ENCODE data around the gene GALNT10. TPM values are rescaled to one million over a fixed set of nuclear protein-coding genes. Genes with fewer than 3 reads are reported as not detected.

The GALNT10 gene
- total and polyA plus RNA-seq, 2 of the 4 experiments (the other 2 are of a cell fraction): 46.2 to 67.0 TPM

GRCh38 chr5:154218786-154219185, 28.3 kb downstream of the GALNT10 start:
- ChIA-PET CTCF (no interaction called here), POLR2A (ENCODE audit: unreplicated experiment) (no interaction called here)
- peaks cover 20% of the 10 kb centered on the region for H3K4me1 ChIP-seq (ENCODE audit: control insufficient read depth, insufficient read depth, low read length)
- no peak overlapping the region for H2BK15ac ChIP-seq (ENCODE audit: low read depth, low read length)
- peak overlapping the region; percentile 89; the same call in 1 of the 2 replicates for H2AK5ac ChIP-seq (ENCODE audit: low read depth, low read length)
- no peak overlapping the region for H3K4me2 ChIP-seq (ENCODE audit: low read depth, low read length)
- H3K23ac ChIP-seq (ENCODE audit: low read depth, low read length): no peak overlapping the region
- WGBS, 2 experiments (ENCODE audit: extremely low coverage in 2 of 2, insufficient read length in 1 of 2): 90% methylated on average over 5 of the region's 8 CpGs; no CpG with 5 or more reads in 1 of the 2 experiments
- dilution Hi-C loops (cut with HindIII; ENCODE audit: low sequenced_read_pairs, unreplicated experiment): no loop called here
- peak overlapping the region; percentile 75 for H3K4ac ChIP-seq (ENCODE audit: low read depth, low read length)
- no peak overlapping the region for H3K4me3 ChIP-seq (ENCODE audit: insufficient read depth, low read depth, low read length)
- no peak overlapping the region for H2AFZ ChIP-seq (replicated peaks; ENCODE audit: low read length, poor library complexity)
- H3K14ac ChIP-seq (replicated peaks; ENCODE audit: low read depth, low read length): peak overlapping the region; percentile 42; the same call in 1 of the 2 replicates
- H3K9me3 ChIP-seq (ENCODE audit: control insufficient read depth, insufficient read depth, low read length): no peaks in the 10 kb centered on the region
- no peak overlapping the region for H4K5ac ChIP-seq (ENCODE audit: low read depth, low read length)
- in situ Hi-C loops (cut with MboI; ENCODE audit: low sequenced_read_pairs): no loop called here
- 0 out of 2 replicates have a peak, but pooled peaks cover 6% of the 10 kb centered on the region for H3K36me3 ChIP-seq (ENCODE audit: control insufficient read depth, insufficient read depth, low read length)
- H3K27ac ChIP-seq (ENCODE audit: insufficient read depth, low read length): no peak overlapping the region
- no TSS peak for BruUV-seq (replicated peaks)
- H2BK20ac ChIP-seq (ENCODE audit: low read depth, low read length): no peak overlapping the region
- DNase-seq: no peak
- H4K8ac ChIP-seq (ENCODE audit: low read depth in 2 of 2, low read length in 2 of 2): no peak overlapping the region
- H3K56ac ChIP-seq (ENCODE audit: extremely low read depth, insufficient read depth, low read length): no peak overlapping the region
- peak overlapping the region; percentile 20 for H2BK5ac ChIP-seq (ENCODE audit: low read depth, low read length, poor library complexity, severe bottlenecking)
- no peak overlapping the region for H3K18ac ChIP-seq (ENCODE audit: low read depth, low read length)
- H4K91ac ChIP-seq (ENCODE audit: insufficient read depth, low read depth, low read length): peak overlapping the region; percentile 28; the same call in 1 of the 2 replicates
- H2AK9ac ChIP-seq (replicated peaks; ENCODE audit: low read depth, low read length, poor library complexity): no peak overlapping the region
- H3K9me1 ChIP-seq (ENCODE audit: insufficient read depth, low read length): peaks cover 17% of the 10 kb centered on the region
- H3K27me3 ChIP-seq (ENCODE audit: control insufficient read depth, insufficient read depth, low read length): no peaks in the 10 kb centered on the region
- intact Hi-C loops (cut with micrococcal nuclease): no loop called here
- H4K20me1 ChIP-seq (ENCODE audit: insufficient read depth, low read length): no peaks in the 10 kb centered on the region
- no peak for ATAC-seq (ENCODE audit: low read depth)
- H2BK120ac ChIP-seq (ENCODE audit: low read depth, low read length): no peak overlapping the region
- TF ChIP-seq MXI1 (IDR thresholded peaks at IDR 0.05; ENCODE audit: borderline replicate concordance, low read depth, low read length) (no peak), CEBPB (IDR thresholded peaks at IDR 0.05; ENCODE audit: low read depth, low read length) (no peak), ELK1 (IDR thresholded peaks at IDR 0.05; ENCODE audit: borderline replicate concordance, low read depth, low read length) (no peak), RFX5 (IDR thresholded peaks at IDR 0.05; ENCODE audit: low read depth, low read length) (no peak), USF2 (IDR thresholded peaks at IDR 0.05; ENCODE audit: low read depth, low read length) (no peak), FOS (IDR thresholded peaks at IDR 0.05; ENCODE audit: low read depth, low read length) (no peak)
- peaks cover 15 to 63% of the 10 kb centered on the region in 2 experiments for H3K79me1 ChIP-seq (ENCODE audit: low read depth in 1 of 2, low read length in 2 of 2)
- no peak overlapping the region for H3K9ac ChIP-seq (ENCODE audit: low read depth, low read length)

All from IMR-90 (cell line).